WTC11 (cell line): ENCODE data around the gene RNASE12. TPM values are rescaled to one million over a fixed set of nuclear protein-coding genes. Genes with fewer than 3 reads are reported as not detected.
A peak's percentile ranks its signal among the peaks of the same experiment; 100 is the strongest.

ENCODE experiments used
- ATAC-seq: fragments of 200-7000 bp; cut with Tn5 transposase; 2 replicates; pipeline ENCODE4 v1.10.0; 2021; ENCODE audit warnings: mild to moderate bottlenecking, moderate library complexity
- CTCF ChIA-PET: fragments of 300-600 bp; sonication (Branson Sonifier 250); formaldehyde crosslinking; loops from one replicate; lab custom pipeline; 2021; ENCODE audit warnings: antibody characterized with exemption; lab: Charles Lee
- POLR2A ChIA-PET: fragments of 350-600 bp; sonication (Branson Sonifier 250); formaldehyde crosslinking; loops from one replicate; lab custom pipeline; 2021; ENCODE audit warnings: antibody characterized with exemption; lab: Charles Lee
- DNase-seq: peaks from one replicate; pipeline ENCODE4 v3.0.0; 2021; ENCODE audit warnings: low spot score
- H3K27ac Mint-ChIP-seq: 2 replicates; pipeline ENCODE4 v1.8.0; 2021; ENCODE audit warnings: mixed read lengths
- H3K27me3 Mint-ChIP-seq: 2 replicates; pipeline ENCODE4 v1.8.0; 2021; ENCODE audit warnings: low read depth, mild to moderate bottlenecking, moderate library complexity, mixed read lengths
- H3K36me3 Mint-ChIP-seq: 2 replicates; pipeline ENCODE4 v1.8.0; 2021; ENCODE audit warnings: mixed read lengths
- H3K4me1 Mint-ChIP-seq: 2 replicates; pipeline ENCODE4 v1.8.0; 2022; ENCODE audit warnings: mixed read lengths
- H3K4me3 Mint-ChIP-seq: 2 replicates; pipeline ENCODE4 v1.8.0; 2021; ENCODE audit warnings: mild to moderate bottlenecking, moderate library complexity, mixed read lengths
- H3K9me3 Mint-ChIP-seq: 2 replicates; pipeline ENCODE4 v1.8.0; 2021; ENCODE audit warnings: mixed read lengths
- CREM ChIP-seq: sonication (generic); formaldehyde crosslinking; IDR thresholded peaks from 2 replicates; pipeline ENCODE4 v1.8.1; 2022; ENCODE audit warnings: mild to moderate bottlenecking, missing genetic modification reagents, moderate library complexity
- FOXJ3 ChIP-seq: sonication (generic); formaldehyde crosslinking; IDR thresholded peaks from 2 replicates; pipeline ENCODE4 v1.9.0; 2021; ENCODE audit warnings: missing genetic modification reagents, mild to moderate bottlenecking, borderline replicate concordance
- TEAD1 ChIP-seq: sonication (generic); formaldehyde crosslinking; IDR thresholded peaks from 2 replicates; pipeline ENCODE4 v1.8.0; 2022; ENCODE audit warnings: mild to moderate bottlenecking, missing genetic modification reagents
- TEAD4 ChIP-seq: sonication (generic); formaldehyde crosslinking; IDR thresholded peaks from 2 replicates; pipeline ENCODE4 v1.8.0; 2022; ENCODE audit warnings: mild to moderate bottlenecking, missing genetic modification reagents
- ZNF317 ChIP-seq: sonication (generic); formaldehyde crosslinking; IDR thresholded peaks from 2 replicates; pipeline ENCODE4 v1.8.1; 2023; ENCODE audit warnings: low read depth, mild to moderate bottlenecking, moderate library complexity, missing genetic modification reagents, borderline replicate concordance
- ZNF425 ChIP-seq: fragments of 250-450 bp; sonication (Bioruptor Pico); conservative IDR thresholded peaks from 2 replicates; pipeline ENCODE4 v1.9.0; 2021; ENCODE audit warnings: mild to moderate bottlenecking
- ZNF532 ChIP-seq: fragments of 250-450 bp; sonication (Bioruptor Pico); IDR thresholded peaks from 2 replicates; pipeline ENCODE4 v1.9.0; 2021; ENCODE audit warnings: mild to moderate bottlenecking, borderline replicate concordance
- ZNF671 ChIP-seq: fragments of 250-450 bp; sonication (Bioruptor Pico); IDR thresholded peaks from 2 replicates; pipeline ENCODE4 v1.8.0; 2021; ENCODE audit warnings: mild to moderate bottlenecking
- total RNA-seq: library from RNA; stranded (reverse); gene quantifications from 3 replicates; pipeline ENCODE4 v1.2.3, GENCODE V29; 2021
- TF ChIP-seq, protein P1 (sequence below): sonication (generic); formaldehyde crosslinking; IDR thresholded peaks from 2 replicates; pipeline ENCODE4 v1.8.1; 2022; ENCODE audit warnings: mild to moderate bottlenecking, moderate library complexity, missing genetic modification reagents
- TF ChIP-seq, protein P2 (sequence below): sonication (generic); formaldehyde crosslinking; IDR thresholded peaks from 2 replicates; pipeline ENCODE4 v1.8.0; 2023; ENCODE audit warnings: missing genetic modification reagents, mild to moderate bottlenecking, borderline replicate concordance

The RNASE12 gene
- total RNA-seq, 1 experiment from 2014 or later = not detected

DNA sequence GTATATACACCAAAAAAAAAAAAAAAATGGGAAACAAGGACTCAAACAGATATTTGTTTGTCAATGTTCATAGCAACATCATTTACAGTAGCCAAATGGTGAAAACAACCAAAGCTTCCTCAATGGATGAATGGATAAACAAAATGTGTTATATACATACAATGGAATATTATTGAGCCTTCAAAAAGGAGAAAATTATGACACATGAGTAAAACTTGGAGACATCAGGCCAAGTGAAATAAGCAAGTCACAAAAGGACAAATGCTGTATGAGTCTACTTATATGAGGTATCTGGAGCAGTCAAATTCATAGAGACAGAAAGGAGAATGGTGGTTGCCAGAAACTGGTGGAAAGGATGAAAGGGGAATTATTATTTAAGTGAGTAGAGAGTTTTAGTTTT, 38.2 kb downstream of the RNASE12 start (continued):
- TF ChIP-seq, protein P1, sequence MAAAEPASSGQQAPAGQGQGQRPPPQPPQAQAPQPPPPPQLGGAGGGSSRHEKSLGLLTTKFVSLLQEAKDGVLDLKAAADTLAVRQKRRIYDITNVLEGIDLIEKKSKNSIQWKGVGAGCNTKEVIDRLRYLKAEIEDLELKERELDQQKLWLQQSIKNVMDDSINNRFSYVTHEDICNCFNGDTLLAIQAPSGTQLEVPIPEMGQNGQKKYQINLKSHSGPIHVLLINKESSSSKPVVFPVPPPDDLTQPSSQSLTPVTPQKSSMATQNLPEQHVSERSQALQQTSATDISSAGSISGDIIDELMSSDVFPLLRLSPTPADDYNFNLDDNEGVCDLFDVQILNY (CRISPR knock-in tag) = no peak
- no peak for TF ChIP-seq TEAD1

GRCh38 chr14:20551606-20552005, 39.6 kb downstream of the RNASE12 start:
- TF ChIP-seq, protein P2, sequence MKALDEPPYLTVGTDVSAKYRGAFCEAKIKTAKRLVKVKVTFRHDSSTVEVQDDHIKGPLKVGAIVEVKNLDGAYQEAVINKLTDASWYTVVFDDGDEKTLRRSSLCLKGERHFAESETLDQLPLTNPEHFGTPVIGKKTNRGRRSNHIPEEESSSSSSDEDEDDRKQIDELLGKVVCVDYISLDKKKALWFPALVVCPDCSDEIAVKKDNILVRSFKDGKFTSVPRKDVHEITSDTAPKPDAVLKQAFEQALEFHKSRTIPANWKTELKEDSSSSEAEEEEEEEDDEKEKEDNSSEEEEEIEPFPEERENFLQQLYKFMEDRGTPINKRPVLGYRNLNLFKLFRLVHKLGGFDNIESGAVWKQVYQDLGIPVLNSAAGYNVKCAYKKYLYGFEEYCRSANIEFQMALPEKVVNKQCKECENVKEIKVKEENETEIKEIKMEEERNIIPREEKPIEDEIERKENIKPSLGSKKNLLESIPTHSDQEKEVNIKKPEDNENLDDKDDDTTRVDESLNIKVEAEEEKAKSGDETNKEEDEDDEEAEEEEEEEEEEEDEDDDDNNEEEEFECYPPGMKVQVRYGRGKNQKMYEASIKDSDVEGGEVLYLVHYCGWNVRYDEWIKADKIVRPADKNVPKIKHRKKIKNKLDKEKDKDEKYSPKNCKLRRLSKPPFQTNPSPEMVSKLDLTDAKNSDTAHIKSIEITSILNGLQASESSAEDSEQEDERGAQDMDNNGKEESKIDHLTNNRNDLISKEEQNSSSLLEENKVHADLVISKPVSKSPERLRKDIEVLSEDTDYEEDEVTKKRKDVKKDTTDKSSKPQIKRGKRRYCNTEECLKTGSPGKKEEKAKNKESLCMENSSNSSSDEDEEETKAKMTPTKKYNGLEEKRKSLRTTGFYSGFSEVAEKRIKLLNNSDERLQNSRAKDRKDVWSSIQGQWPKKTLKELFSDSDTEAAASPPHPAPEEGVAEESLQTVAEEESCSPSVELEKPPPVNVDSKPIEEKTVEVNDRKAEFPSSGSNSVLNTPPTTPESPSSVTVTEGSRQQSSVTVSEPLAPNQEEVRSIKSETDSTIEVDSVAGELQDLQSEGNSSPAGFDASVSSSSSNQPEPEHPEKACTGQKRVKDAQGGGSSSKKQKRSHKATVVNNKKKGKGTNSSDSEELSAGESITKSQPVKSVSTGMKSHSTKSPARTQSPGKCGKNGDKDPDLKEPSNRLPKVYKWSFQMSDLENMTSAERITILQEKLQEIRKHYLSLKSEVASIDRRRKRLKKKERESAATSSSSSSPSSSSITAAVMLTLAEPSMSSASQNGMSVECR = no peak
- TF ChIP-seq FOXJ3 (CRISPR knock-in tag) = no peak
- no peak for TF ChIP-seq ZNF425
- TF ChIP-seq CREM (CRISPR knock-in tag) = no peak
- TF ChIP-seq TEAD4 (CRISPR knock-in tag) = no peak
- Mint-ChIP-seq H3K4me1 (peaks cover 9% of the 10 kb centered on the region), H3K9me3 (peaks cover 4% of the 10 kb centered on the region), H3K27ac (no peak overlapping the region), H3K36me3 (no peaks in the 10 kb centered on the region), H3K4me3 (no peak overlapping the region), H3K27me3 (no peaks in the 10 kb centered on the region)
- ChIA-PET CTCF (no interaction called here), POLR2A (no interaction called here)
- ATAC-seq = peak; percentile 82
- no peak for DNase-seq

GRCh38 chr14:20550926-20551325, 40.2 kb downstream of the RNASE12 start:
- H3K9me3 Mint-ChIP-seq = peaks cover 4% of the 10 kb centered on the region
- H3K27ac Mint-ChIP-seq = no peak overlapping the region
- no peaks in the 10 kb centered on the region for H3K27me3 Mint-ChIP-seq
- POLR2A ChIA-PET = no interaction called here
- H3K4me3 Mint-ChIP-seq = no peak overlapping the region
- DNase-seq = no peak
- no peaks in the 10 kb centered on the region for H3K36me3 Mint-ChIP-seq
- no peak for TF ChIP-seq ZNF317 (CRISPR knock-in tag)
- no peak for TF ChIP-seq ZNF532 (CRISPR knock-in tag)
- no peak for TF ChIP-seq ZNF425
- no peak for TF ChIP-seq TEAD1
- TF ChIP-seq ZNF671 (CRISPR knock-in tag) = no peak
- peaks cover 2% of the 10 kb centered on the region for H3K4me1 Mint-ChIP-seq
- no peak for ATAC-seq
- CTCF ChIA-PET = no interaction called here
